HG02943 (cell line): ENCODE measurements around the gene PRKAR2A.
"Not testable (repeated sequence)": the region's sequence is repeated elsewhere in the genome, so short reads cannot be mapped to it uniquely, and the experiment has no call there.

ENCODE experiments used
- ATAC-seq: cut with Tn5 transposase; IDR thresholded peaks from one replicate; pipeline ENCODE4 v1.9.1; 2021; ENCODE audit warnings: mild to moderate bottlenecking, low read depth, moderate library complexity; ENCODE audit not compliant: unreplicated experiment

The PRKAR2A gene

DNA sequence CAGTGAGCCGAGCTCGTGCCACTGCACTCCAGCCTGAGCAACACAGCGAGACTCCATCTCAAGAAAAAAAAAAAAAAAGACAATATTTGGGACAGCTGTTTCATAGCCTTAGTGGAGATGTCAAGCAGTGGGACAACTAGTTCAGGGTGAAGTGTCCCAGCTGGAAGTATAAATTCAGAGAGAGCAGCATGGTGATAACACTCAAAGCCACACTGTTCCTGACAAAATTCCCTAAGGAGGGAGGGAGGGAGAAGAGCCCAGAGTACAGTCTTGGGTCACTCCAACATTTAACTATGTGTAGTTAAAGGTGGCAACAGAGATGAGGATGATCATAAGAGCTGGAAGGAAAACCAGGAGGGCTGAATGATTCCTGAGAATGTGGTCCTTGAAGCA is 109.5 kb downstream of the PRKAR2A start:
- ATAC-seq: no peak

DNA sequence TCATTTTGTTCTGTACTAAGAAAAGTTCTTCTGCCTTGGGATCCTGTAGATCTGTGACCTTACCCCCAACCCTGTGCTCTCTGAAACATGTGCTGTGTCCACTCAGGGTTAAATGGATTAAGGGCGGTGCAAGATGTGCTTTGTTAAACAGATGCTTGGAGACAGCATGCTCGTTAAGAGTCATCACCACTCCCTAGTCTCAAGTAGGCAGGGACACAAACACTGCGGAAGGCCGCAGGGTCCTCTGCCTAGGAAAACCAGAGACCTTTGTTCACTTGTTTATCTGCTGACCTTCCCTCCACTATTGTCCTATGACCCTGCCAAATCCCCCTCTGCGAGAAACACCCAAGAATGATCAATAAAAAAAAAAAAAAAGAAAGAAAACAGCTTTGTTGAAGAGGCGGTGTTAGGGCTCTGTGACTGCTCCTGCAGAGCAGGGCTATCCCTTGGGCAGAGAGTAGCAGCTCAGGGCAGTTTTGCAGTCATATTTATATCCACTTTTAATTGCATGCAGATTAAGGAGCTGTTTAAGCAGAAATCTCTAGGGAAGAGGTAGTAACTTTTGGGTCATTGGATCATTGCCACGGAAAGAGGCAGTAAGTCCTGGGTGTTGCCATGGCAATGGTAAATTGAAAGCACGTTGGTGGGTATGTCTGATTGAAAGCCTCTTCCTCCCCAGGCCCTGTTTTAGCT is 112.5 kb downstream of the PRKAR2A start:
- ATAC-seq: not testable (repeated sequence)

DNA sequence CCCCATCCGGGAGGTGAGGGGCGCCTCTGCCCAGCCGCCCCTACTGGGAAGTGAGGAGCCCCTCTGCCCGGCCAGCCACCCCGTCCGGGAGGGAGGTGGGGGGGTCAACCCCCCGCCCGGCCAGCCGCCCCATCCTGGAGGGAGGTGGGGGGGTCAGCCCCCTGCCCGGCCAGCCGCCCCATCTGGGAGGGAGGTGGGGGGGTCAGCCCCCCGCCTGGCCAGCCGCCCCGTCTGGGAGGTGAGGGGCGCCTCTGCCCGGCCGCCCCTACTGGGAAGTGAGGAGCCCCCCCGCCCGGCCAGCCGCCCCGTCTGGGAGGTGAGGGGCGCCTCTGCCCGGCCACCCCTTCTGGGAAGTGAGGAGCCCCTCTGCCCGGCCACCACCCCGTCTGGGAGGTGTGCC is 113.1 kb downstream of the PRKAR2A start:
- not testable (repeated sequence) for ATAC-seq

DNA sequence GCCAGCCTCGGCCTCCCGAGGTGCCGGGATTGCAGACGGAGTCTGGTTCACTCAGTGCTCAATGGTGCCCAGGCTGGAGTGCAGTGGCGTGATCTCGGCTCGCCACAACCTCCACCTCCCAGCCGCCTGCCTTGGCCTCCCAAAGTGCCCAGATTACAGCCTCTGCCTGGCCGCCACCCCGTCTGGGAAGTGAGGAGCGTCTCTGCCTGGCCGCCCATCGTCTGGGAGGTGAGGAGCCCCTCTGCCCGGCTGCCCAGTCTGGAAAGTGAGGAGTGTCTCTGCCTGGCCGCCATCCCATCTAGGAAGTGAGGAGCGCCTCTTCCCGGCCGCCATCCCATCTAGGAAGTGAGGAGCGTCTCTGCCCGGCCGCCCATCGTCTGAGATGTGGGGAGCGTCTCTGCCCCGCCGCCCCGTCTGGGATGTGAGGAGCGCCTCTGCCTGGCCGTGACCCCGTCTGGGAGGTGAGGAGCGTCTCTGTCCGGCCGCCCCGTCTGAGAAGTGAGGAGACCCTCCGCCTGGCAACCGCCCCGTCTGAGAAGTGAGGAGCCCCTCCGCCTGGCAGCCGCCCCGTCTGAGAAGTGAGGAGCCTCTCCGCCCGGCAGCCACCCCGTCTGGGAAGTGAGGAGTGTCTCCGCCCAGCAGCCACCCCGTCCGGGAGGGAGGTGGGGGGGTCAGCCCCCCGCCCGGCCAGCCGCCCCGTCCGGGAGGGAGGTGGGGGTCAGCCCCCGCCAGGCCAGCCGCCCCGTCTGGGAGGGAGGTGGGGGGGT is 113.7 kb downstream of the PRKAR2A start:
- ATAC-seq: not testable (repeated sequence)

DNA sequence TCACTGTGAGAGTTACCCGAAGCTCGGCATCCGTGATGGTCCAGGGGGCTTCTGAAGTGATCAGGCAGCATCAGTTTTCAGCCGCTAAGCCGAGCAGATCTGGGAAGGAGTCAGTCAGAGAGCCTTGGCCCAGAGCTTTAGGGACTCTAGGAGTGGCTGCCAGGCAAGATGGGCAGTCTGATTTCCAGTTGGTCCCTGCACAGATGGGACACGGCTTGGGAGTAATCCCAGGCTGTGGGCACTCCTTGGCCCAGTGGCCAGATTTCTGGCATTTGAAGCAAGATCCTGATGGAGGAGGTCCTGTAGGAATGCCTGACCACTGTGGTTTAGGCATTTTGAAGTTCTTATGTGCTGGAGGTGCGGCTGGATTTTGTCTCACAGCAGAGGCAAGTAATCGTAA is 120.2 kb downstream of the PRKAR2A start:
- no peak for ATAC-seq

DNA sequence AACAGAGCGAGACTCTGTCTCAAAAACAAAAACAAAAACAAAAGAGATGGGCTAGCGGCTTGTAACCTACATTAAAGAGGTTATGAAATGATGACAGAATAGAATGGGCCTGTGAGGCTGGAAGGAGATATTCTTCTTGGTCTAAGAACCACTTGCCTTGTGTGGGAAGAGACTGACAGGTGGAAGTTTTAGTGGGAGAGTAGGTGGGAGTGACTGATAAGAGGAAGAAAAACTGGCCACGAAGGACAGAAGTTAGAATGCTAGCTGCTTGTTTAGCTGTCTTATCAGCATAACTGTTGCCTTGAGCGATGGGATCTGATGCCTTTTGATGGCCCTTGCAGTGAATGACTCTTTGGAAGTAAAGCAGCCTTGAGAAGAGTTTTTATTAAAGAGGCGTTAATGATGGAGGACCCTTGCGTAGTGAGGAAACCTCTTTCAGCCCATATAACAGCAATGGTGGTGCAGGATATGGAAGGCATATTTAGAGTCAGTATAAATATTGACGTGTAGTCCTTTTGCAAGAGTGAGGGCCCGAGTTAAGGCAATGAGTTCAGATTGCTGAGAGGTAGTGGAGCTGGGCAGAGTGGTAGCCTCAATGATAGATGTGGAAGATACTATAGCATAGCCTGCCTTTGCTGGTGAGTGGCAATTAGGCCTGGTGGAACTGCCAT is 122.4 kb downstream of the PRKAR2A start:
- not testable (repeated sequence) for ATAC-seq

DNA sequence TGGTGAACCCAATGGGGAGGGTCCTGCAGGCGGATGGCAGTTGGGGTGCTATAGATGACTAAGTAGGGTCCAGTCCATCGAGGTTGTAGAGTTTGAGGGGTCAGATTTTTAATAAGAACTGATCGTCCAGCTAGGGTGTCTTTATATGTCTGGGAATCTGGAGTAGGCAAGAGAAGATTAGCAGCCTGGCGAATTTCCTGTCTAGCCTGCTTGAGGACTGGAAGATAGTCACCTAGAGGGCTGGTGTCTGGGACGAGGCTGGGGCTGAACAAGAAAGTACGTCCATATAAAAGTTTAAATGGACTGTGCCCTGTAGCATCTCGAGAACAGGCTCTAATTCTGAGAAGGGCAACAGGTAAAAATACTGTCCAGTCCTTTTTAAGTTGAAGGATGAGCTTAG is 123.9 kb downstream of the PRKAR2A start:
- ATAC-seq: no peak

DNA sequence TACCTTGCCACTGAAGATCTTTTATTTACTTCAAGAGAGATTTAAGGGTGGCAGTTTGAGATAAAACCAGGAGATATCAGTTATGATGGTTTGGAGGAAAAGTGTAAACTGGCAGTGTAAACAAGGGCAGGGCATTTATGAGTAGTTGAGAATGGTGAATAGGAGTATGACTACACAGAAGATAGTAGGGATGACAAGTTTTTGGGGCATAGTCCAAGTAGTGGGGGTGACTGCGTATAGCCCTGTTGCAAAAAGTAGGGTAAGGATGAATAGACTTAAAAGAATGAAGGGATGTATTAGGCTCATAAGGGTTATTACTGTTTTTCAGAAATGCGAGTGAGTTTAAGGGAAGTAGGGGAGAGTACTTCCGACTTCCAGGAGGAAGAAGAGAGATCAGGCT is 124.4 kb downstream of the PRKAR2A start:
- ATAC-seq: not testable (repeated sequence)

DNA sequence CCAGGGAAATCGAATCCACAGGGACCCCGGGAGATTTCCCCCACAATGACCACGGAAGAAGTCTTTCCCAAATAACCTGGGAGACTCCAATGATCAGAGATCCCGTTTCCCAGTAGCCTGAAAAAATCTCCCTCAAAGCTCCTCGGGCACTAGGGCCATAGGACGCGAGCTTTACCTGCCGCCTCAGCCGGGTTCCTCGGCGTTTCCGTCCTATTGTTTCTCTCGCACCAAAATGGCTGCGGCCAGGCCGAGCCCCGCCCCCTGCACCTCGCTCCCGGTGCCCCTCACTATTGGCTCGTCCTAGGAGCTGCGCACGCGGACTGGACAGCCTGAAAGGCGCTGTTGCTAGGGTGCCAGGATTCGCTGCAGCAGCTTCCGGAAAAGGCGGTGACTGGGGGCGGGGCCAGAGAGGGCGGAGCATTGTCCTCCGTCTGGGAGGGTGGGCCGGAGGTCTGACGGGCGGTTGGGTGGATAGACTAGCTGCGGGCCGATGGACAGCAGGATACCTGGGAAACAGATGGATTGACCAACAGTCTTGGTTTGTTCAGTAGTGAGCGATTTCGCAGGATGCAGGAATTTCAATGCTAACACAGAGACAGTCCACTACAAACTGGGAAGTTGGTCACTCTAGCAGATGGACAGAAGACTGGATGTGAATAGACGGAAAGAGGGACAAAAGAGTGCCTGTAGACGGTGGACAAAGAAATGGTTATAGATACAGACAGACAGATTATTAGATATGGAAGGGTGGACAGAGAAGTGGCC is 130.5 kb downstream of the PRKAR2A start, which contains the start of gene IP6K2:
IP6K2 (minus strand) TSS at position 240 of the 765 bp plus-strand sequence. CDS start 21,930 bp downstream, outside the sequence.
- peak; percentile 98 for ATAC-seq

DNA sequence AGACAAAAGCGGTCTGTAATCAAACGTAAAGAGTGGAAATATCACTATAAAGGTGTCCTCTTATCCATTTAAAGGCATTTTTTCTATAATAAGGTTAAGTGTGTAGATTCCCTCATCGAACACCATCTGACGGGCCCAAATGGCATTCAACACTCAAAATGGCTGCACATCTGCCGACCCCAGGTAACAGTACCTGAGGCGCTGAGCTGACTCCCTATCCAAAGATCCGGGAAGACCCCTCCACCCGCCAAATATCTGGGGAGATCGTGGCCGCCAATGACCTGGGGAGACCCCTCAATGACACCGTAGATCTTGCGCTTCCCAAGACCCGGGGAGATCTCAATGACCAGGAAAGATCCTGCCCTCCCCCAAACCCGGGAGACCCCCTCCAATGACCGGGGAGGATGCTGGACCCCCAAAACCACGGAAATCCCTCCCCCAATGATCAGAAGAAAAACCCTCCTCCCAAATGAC is 131.1 kb downstream of the PRKAR2A start:
- no peak for ATAC-seq

DNA sequence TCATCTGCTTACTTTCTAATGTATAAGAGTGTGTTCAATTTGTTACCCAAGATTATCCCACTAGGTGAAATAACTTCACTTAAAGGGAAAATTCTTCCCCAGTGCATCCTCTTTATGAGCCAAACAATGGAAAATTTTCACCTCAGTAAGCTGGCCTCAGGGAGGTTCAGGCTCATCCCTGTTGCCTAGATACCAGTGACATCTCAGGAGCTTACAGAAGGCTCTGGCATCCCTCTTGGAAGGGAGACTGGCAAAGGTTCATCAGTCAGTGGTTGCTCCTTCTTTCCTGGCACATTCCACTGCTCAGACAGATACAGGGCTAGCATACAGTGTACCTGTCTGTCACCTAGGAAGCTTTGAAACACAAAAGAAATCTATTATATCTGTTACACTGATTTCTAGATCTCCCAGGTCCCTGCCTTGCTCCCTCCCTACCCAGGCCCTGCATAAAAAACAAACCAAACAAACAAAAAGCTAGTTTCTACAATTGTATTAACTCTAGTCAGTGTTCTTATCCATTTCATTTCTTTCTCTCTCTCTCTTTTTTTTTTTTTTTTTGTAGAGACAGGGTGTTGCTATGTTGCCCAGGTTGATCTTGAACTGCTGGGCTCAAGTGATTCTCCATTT is 132.4 kb downstream of the PRKAR2A start:
- no peak for ATAC-seq

DNA sequence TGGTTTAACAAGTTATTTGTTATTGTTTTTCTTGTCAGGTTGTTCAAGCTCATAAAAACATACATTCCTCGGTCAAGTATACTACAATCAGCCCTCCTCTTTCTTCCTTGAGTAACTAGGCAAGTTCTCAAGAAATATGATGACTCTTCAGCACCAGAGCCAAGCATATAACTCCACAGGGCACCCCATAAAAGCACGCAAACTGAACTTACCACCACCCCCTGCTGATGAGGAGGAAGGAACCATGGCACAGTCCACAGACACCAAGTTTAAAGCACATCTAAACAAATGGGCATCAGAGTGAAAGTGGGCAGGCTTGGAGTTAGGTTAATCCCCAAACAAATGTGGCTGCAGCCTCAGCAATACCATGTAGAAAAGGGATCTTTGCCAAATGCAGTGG is 135.9 kb downstream of the PRKAR2A start:
- ATAC-seq: no peak

DNA sequence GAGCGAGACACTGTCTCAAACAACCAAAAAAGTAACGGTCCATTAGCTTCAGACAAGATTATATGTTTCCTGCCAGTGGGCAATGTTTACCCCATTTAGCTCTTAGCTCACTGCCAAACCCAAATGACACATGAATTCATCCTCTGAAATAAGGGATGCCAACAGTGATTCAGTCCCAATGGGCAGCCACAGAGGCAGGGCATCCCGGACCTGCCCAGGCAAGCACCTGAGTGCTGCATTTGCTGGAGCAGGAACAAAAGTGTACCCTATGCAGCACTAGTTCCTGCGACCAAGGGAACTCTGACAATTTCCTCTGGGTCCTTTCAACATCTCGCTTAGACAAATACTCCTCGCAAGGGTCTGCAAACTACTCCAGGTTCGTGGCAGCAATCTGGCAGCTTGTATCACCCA is 138.6 kb downstream of the PRKAR2A start:
- no peak for ATAC-seq

DNA sequence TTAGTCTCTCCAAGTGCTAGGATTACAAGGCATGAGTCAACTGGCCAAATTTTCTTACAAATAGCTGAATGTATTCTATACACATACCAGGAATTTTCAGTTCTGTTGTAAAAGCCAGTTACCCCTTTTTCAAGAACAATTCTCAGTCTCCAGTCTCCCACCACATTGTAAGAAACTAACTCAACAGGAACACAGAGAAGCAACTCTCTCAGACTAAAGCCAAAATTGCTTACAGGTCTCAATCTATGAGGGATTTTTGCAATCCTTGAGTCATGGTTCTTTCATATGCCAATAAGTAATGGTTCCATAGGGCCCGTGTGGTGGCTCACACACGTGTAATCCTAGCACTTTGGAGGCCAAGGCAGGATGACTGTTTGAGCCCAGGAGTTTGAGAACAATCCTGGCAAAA is 139.2 kb downstream of the PRKAR2A start:
- no peak for ATAC-seq

DNA sequence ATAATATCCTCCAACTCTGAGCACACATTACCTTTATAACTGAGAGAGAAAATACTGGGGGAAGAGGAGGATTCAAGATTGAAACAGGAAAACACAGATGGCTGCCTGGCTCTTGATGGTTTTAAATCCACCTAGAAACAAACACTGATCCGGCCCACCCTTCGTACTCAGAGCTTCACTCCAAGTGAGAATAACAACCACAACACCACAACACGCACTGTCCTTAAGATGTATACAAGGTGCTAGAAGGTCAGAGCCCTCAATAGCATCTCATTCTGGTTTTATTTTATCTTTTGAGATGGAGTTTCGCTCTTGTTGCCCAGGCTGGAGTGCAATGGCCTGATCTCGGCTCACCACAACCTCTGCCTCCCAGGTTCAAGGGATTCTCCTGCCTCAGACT is 140.5 kb downstream of the PRKAR2A start:
- no peak for ATAC-seq

DNA sequence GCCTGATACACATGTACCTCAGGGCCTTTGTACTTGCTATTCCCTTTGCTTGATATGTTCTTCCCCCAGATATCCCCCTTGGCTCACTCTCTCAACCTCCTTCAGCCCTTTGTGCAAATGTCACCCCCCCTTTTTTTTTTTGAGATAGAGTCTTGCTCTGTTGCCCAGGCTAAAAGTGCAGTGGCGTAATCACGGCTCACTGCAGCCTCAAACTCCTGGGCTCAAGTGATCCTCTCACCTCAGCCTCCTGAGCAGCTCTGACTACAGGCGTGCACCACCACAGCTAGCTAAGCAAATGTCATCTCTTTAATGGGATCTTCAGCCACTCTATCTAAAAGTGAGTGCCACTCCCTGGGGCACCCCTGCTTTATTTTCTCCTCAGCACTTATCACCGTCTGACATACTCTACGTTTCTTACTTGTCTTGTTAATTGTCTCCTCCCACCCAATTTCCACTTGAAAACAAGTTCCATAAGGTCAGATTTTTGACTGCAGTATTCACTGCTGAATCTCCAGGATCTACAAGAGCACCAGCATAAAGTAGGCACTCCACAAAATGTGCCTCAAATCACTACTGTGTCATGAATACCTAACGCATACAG is 145.3 kb downstream of the PRKAR2A start:
- no peak for ATAC-seq

DNA sequence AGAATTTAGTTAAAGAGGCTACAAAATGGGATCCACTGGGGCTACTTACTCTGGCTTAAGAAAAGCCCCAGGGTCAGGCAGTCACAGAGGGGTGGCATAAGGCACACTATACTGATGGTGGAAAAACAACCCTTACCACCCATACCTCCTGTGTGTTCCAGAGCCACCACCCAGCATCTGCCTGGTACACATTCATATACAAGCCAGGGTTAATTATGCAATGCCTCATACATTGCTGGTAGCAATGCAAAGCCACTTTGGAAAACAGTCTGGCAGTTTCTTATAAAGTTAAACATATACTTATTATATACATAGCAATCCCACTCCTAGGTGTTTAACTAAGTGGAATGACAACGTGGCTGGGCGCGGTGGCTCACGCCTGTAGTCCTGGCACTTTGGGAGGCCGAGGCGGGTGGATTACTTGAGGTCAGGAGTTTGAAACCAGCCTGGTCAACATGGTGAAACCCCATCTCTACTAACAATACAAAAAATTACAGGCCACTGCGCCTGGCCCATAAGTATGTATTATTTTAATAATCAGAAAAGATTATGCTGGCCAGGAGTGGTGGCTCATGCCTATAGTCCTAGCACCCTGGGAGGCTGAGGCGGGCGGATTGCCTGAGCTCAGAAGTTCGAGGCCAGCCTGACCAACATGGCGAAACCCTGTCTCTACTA is 146.8 kb downstream of the PRKAR2A start:
- ATAC-seq: no peak

DNA sequence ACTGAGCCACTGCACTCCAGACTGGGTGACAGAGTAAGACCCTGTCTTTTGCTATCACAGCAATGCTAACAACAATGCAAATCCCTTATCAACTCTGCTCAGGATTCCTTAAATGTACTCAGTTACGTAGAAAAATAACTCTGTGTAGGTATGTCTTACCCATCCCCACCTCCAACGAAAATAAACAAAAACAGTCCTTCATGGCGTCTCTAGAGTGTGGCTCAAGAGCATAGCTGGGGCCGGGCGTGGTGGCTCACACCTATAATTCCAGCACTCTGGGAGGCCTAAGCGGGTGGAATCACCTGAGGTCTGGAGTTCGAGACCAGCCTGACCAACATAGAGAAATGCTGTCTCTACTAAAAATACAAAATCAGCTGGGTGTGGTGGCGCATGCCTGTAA is 148.8 kb downstream of the PRKAR2A start:
- no peak for ATAC-seq

DNA sequence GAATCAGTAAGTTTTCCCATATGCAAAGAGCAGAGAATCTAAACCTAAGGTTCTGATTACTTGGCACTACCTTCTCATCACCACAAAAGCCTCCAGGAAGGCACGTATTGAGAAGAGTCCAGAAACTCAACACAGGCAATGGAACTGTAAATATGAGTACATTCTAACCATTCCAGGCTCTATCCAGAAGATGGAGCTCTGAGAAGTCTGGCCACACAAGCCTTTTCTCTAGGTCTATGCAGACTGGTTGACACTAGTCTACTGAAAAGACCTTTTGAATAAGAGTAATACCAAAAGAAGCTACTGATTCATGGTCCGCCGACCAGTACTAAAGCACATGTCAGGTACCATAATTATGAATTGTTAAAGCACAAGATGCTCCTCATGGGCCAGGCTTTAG is 149.7 kb downstream of the PRKAR2A start:
- ATAC-seq: no peak
